Tibial nerve (tissue), 4 donors: ENCODE results near the gene HAVCR2.
A peak's percentile ranks its signal among the peaks of the same experiment; 100 is the strongest.

Source experiments
- CTCF ChIP-seq, 5 experiments: fragments of 200-600 bp in 3 of 5; fragments of 450-650 bp in 2 of 5; sonication (generic) in 3 of 5; IDR thresholded peaks; one replicate each; pipeline ENCODE4 v1.5.1; 2016 to 2019; ENCODE audit warnings: antibody characterized with exemption in 5 of 5, mild to moderate bottlenecking in 3 of 5, moderate library complexity in 2 of 5
- EP300 ChIP-seq, 2 donors: sonication (generic); formaldehyde crosslinking; IDR thresholded peaks; one replicate each; pipeline ENCODE4 v1.6.1; 2017; ENCODE audit warnings: antibody characterized with exemption in 2 of 2, mild to moderate bottlenecking in 1 of 2

- no peak for TF ChIP-seq CTCF (IDR thresholded peaks at IDR 0.05)
- peak in 1 of 2 donors; percentile 95 for TF ChIP-seq EP300 (IDR thresholded peaks at IDR 0.05)
Measured at GRCh38 chr5:157142317-157143126, 33.7 kb upstream of the HAVCR2 start, which contains the start of gene MED7.
